Tibial artery (tissue), 4 donors: Measurements from ENCODE around the gene MCIDAS.

ENCODE experiments used
- DNase-seq, 2 donors: peaks; one replicate each; pipeline ENCODE4 v3.0.0-alpha.2; 2019
- H3K27ac ChIP-seq, 2 donors: fragments of 200-600 bp; sonication (generic) in 1 of 2; 1 replicate in 1 of 2; 2 replicates in 1 of 2; pipeline ENCODE4 v1.5.1; 2018 to 2019; ENCODE audit warnings: mild to moderate bottlenecking in 1 of 2
- H3K27me3 ChIP-seq, 2 donors: fragments of 200-600 bp; sonication (generic) in 1 of 2; one replicate each; pipeline versions ENCODE4 v1.5.1 to v1.6.0; 2016 to 2019
- H3K36me3 ChIP-seq, 3 donors: fragments of 200-600 bp; sonication (generic) in 2 of 3; one replicate each; pipeline ENCODE4 v1.5.1; 2016 to 2019; ENCODE audit warnings: mild to moderate bottlenecking in 2 of 3
- H3K4me1 ChIP-seq, 4 donors: fragments of 200-600 bp; sonication (generic) in 2 of 4; 1 replicate in 3 of 4; 2 replicates in 1 of 4; pipeline ENCODE4 v1.5.1; 2016 to 2019
- H3K4me3 ChIP-seq, 2 donors: fragments of 200-600 bp; sonication (generic) in 1 of 2; 1 replicate in 1 of 2; 2 replicates in 1 of 2; pipeline ENCODE4 v1.5.1; 2018 to 2019; ENCODE audit warnings: mild to moderate bottlenecking in 2 of 2
- H3K9me3 ChIP-seq, 3 donors: fragments of 200-600 bp; sonication (generic) in 1 of 3; one replicate each; pipeline ENCODE4 v1.5.1; 2016 to 2019
- intact Hi-C: fragments of 100-400 bp; cut with DNase I; formaldehyde crosslinking; loops from one replicate; pipeline ENCODE4 v1.15.0; 2023; ENCODE audit warnings: low total_unique reads
- TF ChIP-seq, protein P1 (sequence below), 2 experiments: fragments of 200-600 bp in 1 of 2; fragments of 450-650 bp in 1 of 2; IDR thresholded peaks; one replicate each; pipeline ENCODE4 v1.5.1; 2017 to 2019; ENCODE audit warnings: antibody characterized with exemption in 2 of 2, mild to moderate bottlenecking in 1 of 2, moderate library complexity in 1 of 2

MCIDAS gene

GRCh38 chr5:55241746-55242145 is 14.6 kb upstream of the MCIDAS start:
- Histone ChIP-seq H3K4me3 (no peak overlapping the region), H3K4me1 (no peaks in the 10 kb centered on the region), H3K36me3 (no peaks in the 10 kb centered on the region), H3K9me3 (no peaks in the 10 kb centered on the region), H3K27me3 (peaks cover 0 to 8% of the 10 kb centered on the region in 2 donors), H3K27ac (no peak overlapping the region)
- no peak for DNase-seq
- TF ChIP-seq, protein P1, sequence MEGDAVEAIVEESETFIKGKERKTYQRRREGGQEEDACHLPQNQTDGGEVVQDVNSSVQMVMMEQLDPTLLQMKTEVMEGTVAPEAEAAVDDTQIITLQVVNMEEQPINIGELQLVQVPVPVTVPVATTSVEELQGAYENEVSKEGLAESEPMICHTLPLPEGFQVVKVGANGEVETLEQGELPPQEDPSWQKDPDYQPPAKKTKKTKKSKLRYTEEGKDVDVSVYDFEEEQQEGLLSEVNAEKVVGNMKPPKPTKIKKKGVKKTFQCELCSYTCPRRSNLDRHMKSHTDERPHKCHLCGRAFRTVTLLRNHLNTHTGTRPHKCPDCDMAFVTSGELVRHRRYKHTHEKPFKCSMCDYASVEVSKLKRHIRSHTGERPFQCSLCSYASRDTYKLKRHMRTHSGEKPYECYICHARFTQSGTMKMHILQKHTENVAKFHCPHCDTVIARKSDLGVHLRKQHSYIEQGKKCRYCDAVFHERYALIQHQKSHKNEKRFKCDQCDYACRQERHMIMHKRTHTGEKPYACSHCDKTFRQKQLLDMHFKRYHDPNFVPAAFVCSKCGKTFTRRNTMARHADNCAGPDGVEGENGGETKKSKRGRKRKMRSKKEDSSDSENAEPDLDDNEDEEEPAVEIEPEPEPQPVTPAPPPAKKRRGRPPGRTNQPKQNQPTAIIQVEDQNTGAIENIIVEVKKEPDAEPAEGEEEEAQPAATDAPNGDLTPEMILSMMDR (IDR thresholded peaks at IDR 0.05), result no peak
- intact Hi-C loops, result no loop called here

- Histone ChIP-seq H3K4me3 (no peak overlapping the region), H3K27me3 (peaks cover 0 to 35% of the 10 kb centered on the region in 2 donors), H3K36me3 (no peaks in the 10 kb centered on the region), H3K4me1 (peaks cover 0 to 20% (median 16%) of the 10 kb centered on the region in 4 donors), H3K9me3 (no peaks in the 10 kb centered on the region), H3K27ac (no peak overlapping the region)
- TF ChIP-seq, protein P1 (IDR thresholded peaks at IDR 0.05), result no peak
- no peak for DNase-seq
- intact Hi-C loops, result no loop called here
Observed at GRCh38 chr5:55236800-55237199, 9.7 kb upstream of the MCIDAS start.

GRCh38 chr5:55234121-55234700 is 7.1 kb upstream of the MCIDAS start:
- peak overlapping the region; percentile 58 to 60 for H3K4me3 ChIP-seq
- H3K36me3 ChIP-seq, result no peaks in the 10 kb centered on the region
- DNase-seq, result no peak
- peak overlapping the region in 1 of 2 donors; percentile 16 for H3K27ac ChIP-seq
- peaks cover 0 to 29% (median 26%) of the 10 kb centered on the region in 4 donors for H3K4me1 ChIP-seq
- TF ChIP-seq, protein P1 (IDR thresholded peaks at IDR 0.05), result no peak
- H3K9me3 ChIP-seq, result no peaks in the 10 kb centered on the region
- peaks cover 0 to 58% of the 10 kb centered on the region in 2 donors for H3K27me3 ChIP-seq
- intact Hi-C loops, result loop anchor here (5.0 kb wide), 1 partner anchor 62 kb away; the partner anchor contains the start of gene CDC20B

DNA sequence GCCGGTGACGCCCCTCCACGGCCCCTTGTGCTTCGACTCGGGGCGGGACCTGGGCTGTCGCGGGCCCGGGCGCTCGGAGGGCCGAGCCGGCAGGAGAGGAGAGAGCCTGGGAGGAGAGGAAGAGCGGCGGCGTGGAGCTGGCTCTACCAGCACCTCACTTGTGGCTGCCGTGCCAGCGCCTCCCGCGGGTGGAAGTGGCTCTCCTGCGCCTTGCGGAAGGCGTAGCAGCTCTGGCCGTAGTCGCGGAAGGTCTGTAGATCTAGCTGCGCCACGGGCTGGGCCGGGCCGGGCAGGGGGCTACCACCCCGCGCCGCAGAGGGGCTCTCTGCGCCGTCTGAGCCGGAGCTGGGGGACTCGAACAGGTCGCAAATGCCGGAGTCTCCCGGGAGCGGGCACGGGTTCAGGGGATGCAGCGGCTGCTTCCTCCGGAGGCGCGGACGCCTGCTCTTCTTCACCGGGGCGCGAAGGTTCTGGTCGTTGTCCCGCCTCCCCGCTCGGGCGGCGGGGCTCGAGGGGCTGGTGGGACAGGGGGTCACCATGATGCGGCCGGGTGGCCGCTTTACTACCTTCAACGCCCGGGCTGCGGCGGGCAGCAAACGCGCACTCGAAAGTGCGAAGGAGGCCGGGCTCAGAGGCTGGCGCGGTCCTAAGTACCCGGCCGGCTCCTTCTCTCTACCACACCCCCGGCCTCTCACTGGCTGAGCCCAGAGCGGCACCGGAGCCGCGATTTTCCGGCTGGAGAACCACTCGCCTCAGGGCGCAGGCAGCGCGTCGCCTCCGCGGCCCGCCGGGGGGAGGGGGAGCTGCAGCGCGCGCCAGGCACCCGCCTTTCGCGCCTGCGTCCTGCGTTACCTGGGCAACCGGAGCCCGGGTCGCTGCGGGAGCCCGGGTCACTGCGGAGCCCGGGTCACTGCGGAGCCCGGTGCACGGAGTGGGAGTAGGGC is 6.1 kb upstream of the MCIDAS start, which contains the start of gene CCNO:
Gene CCNO (minus strand): TSS at position 624 of the 944 bp plus-strand sequence. CDS start 85 bp downstream, at position 539.
- Histone ChIP-seq H3K4me1 (peaks cover 0 to 29% (median 26%) of the 10 kb centered on the region in 4 donors), H3K27me3 (peaks cover 0 to 68% of the 10 kb centered on the region in 2 donors), H3K27ac (peak within 1 kb of the TSS; percentile 56 to 66), H3K4me3 (peak within 1 kb of the TSS; percentile 58 to 60), H3K36me3 (no peaks in the 10 kb centered on the region), H3K9me3 (no peaks in the 10 kb centered on the region)
- DNase-seq, result peak; percentile 71 to 86
- intact Hi-C loops, result loop anchor here (5.0 kb wide), 1 partner anchor 61 kb away; the partner anchor contains the start of gene CDC20B
- TF ChIP-seq, protein P1 (IDR thresholded peaks at IDR 0.05), result no peak

- intact Hi-C loops, result loop anchor here (5.0 kb wide), 1 partner anchor 60 kb away; the partner anchor contains the start of gene CDC20B
- Histone ChIP-seq H3K4me1 (peaks cover 0 to 36% (median 32%) of the 10 kb centered on the region in 4 donors), H3K9me3 (no peaks in the 10 kb centered on the region), H3K27me3 (peaks cover 0 to 76% of the 10 kb centered on the region in 2 donors), H3K36me3 (no peaks in the 10 kb centered on the region), H3K4me3 (peak overlapping the region; percentile 58 to 60), H3K27ac (peak overlapping the region; percentile 56 to 66)
- TF ChIP-seq, protein P1 (IDR thresholded peaks at IDR 0.05), result no peak
- DNase-seq, result no peak
Observed at GRCh38 chr5:55232271-55232984, 5.3 kb upstream of the MCIDAS start.
